Activated CD8-positive, alpha-beta memory T cell treated with anti-CD3 and anti-CD28 coated beads, Interleukin-2, amount 50 U/mL, for 48 hours (primary cell): Measurements from ENCODE around the gene POU3F1.

ENCODE experiments used
- DNase-seq: peaks from one replicate; pipeline ENCODE4 v3.0.0-alpha.2; 2020

POU3F1 gene

GRCh38 chr1:38027201-38028104 lies 19.1 kb downstream of the POU3F1 start:
- no peak for DNase-seq

- DNase-seq = no peak
Observed at GRCh38 chr1:38026592-38027200, 19.9 kb downstream of the POU3F1 start.

GRCh38 chr1:38025664-38026063 lies 20.9 kb downstream of the POU3F1 start:
- DNase-seq = no peak

GRCh38 chr1:38025233-38025632 lies 21.4 kb downstream of the POU3F1 start:
- DNase-seq = no peak

- DNase-seq = no peak
Observed at GRCh38 chr1:38022810-38023209, 23.8 kb downstream of the POU3F1 start.

GRCh38 chr1:38021969-38022368 lies 24.6 kb downstream of the POU3F1 start:
- no peak for DNase-seq

- DNase-seq = no peak
Observed at GRCh38 chr1:38020396-38020795, 26.2 kb downstream of the POU3F1 start.

- DNase-seq = no peak
Observed at GRCh38 chr1:38018864-38019343, 27.7 kb downstream of the POU3F1 start.

GRCh38 chr1:38015978-38016725 lies 30.4 kb downstream of the POU3F1 start:
- DNase-seq = no peak

GRCh38 chr1:38014724-38015424 lies 31.7 kb downstream of the POU3F1 start:
- no peak for DNase-seq

- no peak for DNase-seq
Observed at GRCh38 chr1:38014171-38014570, 32.4 kb downstream of the POU3F1 start.

- DNase-seq = no peak
Observed at GRCh38 chr1:38013227-38013622, 33.4 kb downstream of the POU3F1 start.

GRCh38 chr1:38012363-38013226 lies 34.0 kb downstream of the POU3F1 start, which contains the start of gene UTP11:
TSS of gene UTP11 (plus strand) at chr1:38012734. CDS start at chr1:38012803, 69 bp downstream.
- peak; percentile 90 for DNase-seq

- DNase-seq = no peak
Observed at GRCh38 chr1:38009841-38010180, 36.8 kb downstream of the POU3F1 start.

- DNase-seq = peak; percentile 67
Observed at GRCh38 chr1:38009088-38009840, 37.3 kb downstream of the POU3F1 start.

GRCh38 chr1:38006008-38006828 lies 40.4 kb downstream of the POU3F1 start:
- no peak for DNase-seq

- peak; percentile 75 for DNase-seq
Observed at GRCh38 chr1:38005195-38006007, 41.2 kb downstream of the POU3F1 start, which contains the start of gene FHL3. TSS of gene FHL3 (minus strand) at chr1:38005514. CDS start at chr1:37999412, 6,102 bp downstream.

- DNase-seq = peak; percentile 63
Observed at GRCh38 chr1:38004284-38005108, 42.1 kb downstream of the POU3F1 start.
